Epidermal melanocyte (primary cell): ENCODE measurements around the gene TBX4.

ENCODE experiments used
- DNase-seq: peaks from one replicate; pipeline ENCODE4 v3.0.0; 2011; ENCODE audit warnings: low spot score; ENCODE audit not compliant: insufficient read length

The TBX4 gene

DNA sequence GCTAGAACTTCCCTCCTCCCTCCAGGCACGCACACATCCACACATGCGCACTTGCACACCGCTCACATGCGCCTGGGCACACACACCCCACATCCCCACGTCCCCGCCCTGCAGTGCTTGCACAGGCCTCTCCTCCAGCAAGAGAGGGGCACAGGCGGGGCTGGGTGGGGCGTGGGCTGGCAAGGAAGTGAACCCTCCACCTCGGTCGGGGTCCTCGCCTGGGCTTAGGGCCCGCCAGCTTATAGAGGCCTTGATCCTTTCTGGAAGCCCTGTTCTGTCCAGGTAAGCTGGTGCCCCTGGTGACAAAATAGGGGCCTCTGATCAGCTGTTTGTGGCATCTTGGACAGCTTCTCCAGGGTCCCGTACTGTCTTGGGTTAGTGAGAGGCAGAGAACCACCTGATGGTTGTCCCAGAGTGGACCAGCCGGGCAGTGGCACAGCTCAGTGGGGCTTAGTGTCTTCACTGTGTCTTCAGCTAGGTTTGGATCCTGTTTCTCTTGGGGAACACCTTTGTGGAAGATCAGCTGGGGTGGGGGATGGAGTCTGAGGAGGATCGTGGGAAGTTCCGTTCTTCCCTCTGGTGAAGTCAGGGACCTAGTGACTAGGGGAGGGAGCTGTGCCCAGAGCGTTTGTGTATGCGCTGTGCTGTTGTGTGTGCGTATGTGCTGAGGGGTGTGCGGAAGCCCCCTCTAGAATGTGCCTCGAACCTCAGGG lies 12.1 kb downstream of the TBX4 start:
- no peak for DNase-seq

DNA sequence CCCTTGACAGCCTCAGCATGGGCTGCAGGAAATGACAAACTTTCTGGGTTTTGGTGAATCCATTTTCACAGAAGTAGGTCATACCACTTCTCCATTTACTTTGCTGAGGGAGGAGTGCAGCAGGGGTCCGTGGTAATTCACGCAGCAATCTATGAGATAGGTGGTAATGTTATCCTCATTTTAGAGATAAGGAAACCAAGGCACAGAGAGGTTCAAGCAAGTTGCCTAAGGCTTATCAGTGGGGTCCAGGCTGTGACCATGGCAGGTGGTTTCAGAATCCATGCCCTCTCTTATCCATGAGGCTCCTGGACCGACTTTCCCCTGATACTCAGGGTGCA lies 12.6 kb downstream of the TBX4 start:
- no peak for DNase-seq

DNA sequence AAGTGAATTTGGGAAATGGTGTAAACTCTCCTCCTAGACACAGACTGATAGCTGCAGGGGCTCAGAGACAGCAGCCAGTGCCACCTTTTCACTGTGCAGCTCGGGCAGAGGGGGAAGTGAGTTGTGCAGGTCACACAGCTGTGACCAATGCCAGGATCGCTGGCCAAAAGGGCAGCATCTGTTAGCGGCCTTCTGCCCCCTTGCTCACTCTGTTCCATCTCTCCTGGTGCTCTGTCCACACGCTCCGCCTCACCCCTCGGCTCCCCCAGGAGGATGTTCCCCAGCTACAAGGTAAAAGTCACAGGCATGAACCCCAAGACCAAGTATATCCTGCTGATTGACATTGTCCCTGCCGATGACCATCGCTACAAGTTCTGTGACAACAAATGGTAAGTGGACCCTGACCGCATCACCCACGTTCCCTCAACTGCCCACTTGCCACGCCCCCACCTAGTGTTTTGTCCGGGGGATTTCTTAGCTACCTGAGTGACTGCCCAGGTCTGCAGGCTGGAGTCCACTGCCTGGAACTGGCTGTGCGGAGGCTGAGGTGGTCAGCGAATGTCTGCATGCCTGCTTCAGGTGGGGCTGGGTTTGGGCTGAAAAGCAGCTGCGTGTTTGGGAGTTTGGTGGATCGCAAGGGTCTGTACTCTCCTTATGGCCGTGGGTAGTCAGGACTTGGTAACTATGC lies 13.5 kb downstream of the TBX4 start:
- no peak for DNase-seq

DNA sequence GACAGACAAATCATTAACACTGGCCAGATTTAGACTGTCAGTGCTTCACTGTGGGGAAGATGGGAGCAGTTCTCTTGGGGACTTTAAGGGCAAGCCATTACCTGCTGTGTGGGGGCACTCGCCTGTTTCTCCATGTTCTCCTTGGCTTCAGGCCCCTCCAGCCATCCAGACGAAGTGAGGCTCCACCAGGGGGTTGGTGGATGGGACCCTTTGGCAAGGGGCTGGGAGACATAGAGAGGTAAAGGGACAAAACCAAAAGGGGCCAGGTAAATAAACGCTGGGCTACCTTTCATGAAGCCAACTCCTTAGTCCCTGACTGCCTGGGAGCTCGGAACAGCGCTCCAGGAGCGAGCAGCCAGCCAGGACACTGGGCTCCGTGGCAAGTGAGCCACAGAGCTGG lies 14.0 kb downstream of the TBX4 start:
- DNase-seq, result no peak

DNA sequence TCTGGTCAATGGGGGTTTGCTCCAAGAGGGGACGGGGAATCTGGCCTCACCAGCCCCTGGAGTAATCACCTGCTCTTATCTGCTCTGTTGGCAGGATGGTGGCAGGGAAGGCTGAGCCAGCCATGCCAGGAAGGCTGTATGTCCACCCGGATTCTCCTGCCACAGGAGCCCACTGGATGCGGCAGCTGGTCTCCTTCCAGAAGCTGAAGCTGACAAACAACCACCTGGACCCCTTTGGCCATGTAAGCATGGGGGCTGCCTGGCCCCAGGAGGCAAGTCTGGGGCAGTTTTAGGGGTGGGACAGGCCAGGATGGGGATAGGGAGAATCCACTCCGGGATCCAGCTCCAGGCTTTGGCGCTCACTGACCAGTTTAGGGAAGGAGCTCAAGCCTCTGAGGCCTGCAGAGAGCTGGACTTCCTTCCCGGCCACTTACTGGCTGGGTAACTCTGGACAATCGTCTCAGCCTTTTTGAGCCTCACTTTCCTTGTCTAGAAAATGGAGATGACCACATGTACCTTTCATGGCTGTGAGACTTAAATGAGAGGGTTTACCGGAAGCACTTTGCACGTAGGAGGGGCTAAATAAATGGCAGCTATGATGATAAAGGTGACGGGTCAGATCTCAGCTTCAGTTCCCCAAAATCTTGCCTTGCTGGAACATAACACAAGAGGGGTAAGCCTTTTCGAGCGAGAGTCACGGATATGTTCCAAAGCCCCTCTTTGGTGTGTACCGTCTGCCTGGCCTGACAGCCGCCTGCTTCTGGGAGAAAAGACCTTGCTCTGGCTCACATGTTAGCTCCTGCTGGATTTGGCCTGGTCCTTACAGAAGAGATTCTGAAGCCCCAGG lies 15.4 kb downstream of the TBX4 start:
- no peak for DNase-seq

DNA sequence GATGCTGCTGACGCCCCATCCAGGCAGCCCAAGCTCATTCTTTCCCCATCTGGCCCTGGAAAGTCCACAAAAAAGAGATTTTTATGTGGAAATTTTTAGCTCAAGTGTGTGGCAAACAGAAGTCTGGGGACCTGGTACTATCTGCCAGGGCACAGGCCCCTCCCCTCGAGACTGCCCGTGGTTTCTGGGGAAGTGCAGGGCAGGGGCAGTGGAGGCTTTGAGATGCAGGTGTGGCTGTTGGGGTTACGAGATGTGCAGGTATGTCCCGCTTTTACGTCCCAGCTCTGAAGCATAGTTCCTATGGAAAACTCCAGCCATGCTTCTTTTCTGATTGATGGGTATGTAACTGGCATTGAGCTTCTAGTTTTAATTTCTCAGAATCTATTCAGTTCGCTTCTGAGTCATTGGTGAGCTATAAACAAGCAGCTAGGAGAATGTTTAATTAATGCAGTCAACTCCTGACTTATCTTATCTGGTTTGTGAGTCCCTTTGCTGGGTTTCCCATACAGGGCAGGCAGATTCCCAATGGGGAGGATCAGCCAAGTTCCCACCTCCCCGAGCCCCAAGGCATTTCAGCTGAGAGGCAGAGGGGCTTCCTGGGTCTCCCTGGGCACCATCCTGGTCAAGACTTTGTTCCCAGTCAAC lies 16.2 kb downstream of the TBX4 start:
- DNase-seq, result no peak

DNA sequence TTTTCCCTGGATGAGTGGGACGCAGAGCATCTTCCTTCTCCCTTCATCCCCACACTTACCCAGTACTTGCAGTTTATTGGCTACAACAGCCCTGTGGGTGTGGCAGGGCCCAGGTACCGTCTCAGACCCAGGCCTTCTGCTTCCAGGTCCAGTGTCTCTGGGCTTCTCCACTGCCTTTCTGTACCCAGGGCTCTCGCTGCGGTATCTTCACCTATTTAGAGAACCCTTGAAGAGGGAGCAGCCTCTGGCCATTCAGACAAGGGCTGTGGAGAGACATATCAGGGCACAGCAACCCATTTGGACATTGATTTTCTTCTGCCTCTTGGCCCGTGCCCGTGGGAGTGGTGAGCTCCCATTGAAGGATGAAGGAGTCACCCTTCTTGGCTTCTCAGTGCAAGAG lies 17.3 kb downstream of the TBX4 start:
- no peak for DNase-seq

DNA sequence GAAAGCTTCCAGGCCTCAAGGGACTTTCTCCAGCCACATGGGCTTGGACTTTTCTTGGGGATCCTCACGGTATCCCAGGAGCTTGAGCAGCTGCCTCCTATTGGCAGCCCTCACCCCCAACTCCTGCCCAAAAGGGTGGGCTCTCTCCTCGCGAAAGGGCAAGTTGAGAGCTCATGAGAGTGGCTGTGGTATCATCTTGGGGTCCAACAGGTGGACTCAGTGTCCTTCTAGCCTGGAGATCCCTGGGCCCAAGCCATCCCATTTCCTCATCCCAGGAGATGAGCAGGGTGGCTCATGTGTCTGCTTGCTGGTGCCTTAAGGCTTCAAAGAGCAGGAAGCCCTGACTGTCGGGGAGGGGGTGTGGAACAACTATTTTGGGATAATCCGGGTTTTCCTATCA lies 17.7 kb downstream of the TBX4 start:
- no peak for DNase-seq

DNA sequence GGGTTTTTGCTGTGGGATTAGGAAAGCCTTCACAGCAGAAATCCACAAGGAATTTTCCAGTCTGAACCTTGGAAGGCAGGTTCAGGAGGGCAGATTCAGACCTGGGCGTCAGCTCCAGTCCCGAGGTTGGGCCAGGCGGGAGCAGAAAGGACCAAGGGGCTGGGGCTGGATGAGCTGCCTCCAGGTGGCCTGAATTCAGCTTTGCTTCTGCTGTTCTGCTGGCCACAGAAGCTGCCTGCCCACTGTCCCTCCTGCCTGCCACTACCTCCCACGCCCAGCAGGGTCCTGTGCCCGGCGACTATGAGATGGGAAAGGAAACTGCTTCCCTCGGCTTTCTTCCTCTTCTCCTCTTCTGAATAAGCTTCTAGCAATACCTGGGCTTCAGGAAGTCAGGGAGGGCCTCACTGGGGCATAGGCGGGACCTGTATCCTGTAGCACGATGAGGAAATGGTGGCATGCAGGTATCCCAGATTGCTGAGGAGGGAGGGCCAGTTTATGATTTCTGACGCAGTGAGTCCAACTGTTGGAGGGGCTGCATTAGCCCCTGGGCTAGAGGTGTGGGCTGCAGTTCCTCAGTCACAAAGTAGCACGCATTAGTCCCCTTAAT lies 18.4 kb downstream of the TBX4 start:
- no peak for DNase-seq

DNA sequence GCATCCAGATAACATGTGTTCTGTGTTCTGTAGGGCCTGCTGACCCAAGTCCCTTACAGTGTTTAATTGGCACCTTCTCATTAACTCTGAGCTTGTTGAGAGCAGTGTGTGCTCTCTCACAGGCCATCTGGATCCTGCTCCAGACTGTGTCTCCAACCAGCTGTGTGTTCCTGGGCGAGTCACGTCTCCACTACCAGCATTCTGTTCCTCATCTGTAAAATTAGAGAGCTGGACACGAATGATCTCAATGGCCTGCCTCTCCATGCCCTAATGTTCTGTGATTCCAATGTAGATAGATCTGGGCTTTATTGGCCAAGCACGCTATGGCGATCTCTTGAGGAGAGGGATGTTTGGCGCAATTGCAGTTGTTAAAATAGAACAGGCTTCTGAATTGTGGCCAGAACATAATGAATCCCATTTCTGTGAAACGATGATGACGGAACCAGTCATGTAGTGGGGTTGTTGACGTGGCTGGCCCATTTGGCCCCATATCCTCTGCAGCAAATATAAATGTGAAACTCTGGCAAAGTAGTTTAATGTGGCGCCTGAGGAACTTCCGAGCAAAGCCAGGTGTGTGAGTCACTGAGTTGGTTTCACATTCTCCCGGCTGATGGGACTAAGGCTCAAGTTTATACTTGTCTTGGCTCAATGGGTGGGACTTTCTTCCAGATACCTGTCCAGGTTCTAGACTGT lies 22.2 kb downstream of the TBX4 start:
- DNase-seq, result no peak

DNA sequence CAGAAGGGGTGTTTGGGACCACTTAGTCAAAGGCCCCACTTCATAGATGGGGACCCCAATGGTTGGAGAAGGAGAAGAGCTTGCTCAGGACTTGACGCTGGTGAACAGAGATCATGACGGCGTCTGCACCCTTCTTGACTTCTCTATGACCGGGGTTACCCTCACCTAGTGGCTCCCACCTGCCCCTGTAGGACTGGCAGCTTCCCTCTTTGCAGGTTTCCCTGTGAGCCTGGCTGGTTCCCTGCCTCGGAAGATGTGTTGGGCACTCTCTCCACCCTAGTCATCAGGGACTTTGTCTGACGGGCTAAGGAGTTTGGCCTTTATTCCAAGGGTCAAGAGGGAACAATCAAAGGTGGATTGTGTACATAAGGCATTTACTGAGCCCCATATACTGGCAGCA lies 22.7 kb downstream of the TBX4 start:
- no peak for DNase-seq

DNA sequence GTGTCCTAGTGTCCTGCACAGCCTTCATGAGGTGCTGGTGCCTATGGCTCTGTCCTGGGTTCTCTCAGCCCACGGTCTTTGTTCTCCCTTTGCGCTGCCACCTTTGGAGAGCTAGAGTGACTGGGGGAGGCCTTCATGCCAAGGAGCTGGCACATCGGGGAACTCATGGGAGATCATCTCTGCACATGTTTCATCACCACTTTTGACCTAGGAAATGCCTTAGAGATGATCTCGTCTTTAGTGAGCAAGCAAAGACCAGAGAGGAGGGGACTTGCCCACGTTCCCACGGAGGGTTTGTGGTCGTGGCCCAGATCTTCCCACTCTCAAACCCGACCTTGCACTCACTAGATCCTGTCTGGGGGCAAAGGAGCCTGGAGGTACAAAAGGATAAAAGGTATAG lies 23.5 kb downstream of the TBX4 start:
- DNase-seq, result no peak

DNA sequence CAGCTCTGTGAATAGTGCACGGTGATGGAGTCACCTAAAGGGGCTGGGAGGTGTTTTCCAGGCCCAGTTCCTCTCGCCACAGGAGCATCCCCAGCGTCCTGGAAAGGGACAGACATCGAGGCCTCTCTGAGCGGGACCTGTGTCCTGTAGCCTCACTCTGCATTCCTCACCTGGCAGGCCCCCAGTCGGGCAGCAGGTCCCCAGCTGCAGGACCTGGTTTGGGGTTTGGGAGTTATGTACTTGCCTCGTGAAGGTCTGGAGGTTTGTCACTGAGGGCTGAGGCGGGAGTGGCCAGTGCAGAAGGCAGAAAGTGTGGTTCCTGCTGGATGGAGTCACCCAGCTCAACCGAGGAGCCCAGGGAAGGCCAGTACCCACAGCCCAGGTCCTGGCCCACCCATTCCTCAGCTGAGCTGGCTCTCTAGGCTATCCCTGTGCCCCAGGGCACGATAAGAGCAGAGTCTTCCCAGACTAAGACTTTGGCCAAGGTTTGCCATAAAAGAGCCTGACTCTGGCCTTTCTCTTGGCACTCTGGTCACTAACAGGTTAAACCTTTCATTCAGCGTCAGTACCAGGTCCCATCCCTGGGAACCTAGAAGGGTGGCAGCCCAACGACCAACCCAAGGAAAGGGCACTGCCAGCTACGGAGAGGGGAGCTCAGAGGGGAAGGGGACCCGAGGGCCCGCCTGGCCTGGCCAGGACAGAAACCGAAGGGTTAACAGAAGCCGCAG lies 24.4 kb downstream of the TBX4 start:
- DNase-seq, result no peak

DNA sequence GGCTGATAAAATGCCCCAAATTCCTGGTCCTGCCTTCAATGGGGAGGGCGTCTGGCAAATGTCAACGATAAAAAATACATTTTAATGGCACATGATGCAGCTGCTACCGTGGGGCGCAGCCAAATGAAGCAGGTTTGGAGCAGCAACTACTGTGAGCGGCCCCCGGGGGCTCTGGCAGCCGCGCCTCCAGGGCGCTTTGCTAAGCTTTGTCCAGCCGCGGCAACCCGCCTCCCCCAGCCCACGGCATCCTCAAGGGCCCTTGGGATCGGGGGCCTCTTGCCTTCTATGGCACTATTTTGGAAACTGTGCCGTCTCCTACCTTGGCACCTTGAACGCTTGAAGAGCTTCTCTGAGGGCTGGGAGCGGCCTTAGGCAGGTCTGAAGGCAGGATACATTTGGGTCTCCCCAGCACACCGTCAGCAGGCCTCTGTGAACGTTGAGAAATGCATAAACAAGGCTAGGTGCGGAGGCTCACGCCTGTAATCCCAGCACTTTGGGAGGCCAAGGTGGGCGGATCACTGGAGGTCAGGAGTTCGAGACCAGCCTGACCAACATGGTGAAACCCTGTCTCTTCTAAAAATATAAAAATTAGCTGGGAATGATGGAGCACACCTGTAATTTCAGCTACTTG lies 25.1 kb downstream of the TBX4 start:
- DNase-seq, result no peak

DNA sequence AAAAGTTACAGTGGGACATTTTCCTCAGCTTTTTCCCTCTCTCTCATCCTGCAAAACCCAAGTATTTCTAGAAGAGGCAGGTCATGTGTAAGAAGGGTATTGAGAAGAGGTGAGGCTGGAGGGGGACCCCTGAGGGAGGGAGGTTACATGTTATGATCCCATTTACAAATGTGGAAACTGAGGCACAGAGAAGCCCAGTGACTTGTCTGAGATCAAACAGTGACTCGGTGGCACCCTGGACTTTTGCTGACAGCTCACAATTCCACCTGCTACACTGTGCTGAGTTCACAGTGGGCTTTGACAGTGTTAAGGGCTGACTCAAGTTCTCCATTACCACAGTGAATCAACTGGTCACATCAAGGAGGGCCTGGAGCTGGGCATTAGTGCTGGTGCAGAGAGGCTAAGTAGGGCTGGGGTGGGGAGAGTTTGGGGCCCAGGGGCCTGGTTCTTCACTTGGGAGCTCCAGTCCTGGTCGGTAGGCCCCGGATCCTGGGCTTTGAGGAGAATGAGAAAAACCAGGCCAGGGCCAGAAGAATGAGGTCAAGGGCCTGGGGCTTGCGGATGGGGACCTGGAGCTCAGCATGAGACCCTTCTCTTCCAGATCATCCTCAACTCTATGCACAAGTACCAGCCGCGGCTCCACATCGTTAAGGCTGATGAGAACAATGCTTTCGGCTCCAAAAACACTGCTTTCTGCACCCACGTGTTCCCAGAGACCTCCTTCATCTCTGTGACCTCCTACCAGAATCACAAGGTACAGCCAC lies 26.0 kb downstream of the TBX4 start:
- DNase-seq, result no peak

DNA sequence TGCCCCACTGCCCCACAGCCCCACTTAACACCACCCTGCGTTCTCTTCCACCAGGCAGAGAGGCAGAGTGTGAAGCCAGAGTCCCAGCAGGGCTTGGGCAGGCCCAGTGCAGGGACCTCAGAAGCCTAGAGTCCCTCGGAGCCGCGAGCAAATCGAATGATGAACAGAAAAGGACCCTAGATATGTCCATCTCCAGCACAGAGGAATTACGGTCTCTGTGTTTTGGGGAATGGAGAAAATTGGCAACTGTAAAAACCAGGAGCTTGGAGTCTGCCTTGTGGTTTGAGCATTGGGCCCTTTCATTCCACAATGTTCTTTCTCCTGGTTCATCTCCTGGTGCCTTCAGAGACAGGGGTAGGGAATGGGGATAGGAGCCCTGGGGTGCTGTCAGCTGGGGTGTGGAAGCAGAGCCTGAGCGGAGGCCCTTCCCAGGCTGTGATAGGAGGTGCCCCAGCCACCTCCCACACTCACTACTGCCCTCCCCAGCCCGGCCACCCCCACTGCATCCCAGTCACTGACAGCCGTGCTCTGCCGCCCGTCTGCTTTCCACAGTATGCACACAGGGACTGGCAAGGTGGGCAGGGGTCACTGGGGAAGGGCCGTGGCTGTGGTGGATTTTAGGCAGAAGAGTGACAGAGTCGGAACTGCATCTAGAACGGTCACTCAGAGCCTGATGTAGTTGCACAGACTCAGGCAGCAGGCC lies 26.7 kb downstream of the TBX4 start:
- no peak for DNase-seq

DNA sequence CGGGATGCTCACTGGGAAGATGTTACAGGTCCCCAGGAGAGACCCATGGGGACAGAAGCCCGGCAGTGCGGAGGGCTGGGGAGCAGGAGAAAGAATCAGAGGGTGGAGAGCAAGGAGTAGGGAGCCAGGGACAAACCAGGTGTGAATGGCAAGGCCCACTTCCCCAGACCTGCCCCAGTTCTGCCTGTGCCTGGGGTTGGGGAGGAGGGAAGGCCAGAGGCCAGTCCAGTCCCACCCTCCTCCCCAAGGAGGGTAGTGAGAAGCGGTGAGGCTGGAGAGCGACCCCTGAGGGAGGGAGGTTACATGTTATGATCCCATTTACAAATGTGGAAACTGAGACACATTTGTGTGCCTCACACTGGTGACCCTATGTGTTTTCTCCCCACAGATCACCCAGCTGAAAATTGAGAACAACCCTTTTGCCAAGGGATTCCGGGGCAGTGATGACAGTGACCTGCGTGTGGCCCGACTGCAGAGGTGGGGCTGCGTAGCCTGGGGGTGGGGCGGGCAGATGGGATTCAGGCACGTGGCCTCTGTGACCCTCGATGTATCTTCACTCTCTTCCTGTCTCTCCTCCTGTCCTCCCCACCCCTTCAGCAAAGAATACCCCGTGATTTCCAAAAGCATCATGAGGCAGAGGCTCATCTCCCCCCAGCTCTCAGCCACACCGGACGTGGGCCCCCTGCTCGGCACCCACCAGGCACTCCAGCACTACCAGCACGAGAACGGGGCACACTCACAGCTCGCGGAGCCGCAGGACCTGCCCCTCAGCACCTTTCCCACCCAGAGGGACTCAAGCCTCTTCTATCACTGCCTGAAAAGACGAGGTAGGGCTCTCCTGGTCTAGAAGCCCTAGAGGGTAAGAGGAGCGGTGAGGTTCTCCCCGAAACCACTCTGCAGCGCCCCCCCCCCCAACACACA lies 27.5 kb downstream of the TBX4 start:
- no peak for DNase-seq
